ENCODE data around the gene LYL1. TPM values are rescaled to one million over a fixed set of nuclear protein-coding genes. Genes with fewer than 3 reads are reported as not detected.

Gene LYL1
- total and polyA plus RNA-seq, 2 donors (not counting 3 experiments of a cell fraction or from before 2014, with no cell fraction given), result 74.4 to 87.3 TPM

- FAIRE-seq (no peak), DNase-seq (ENCODE audit: low read depth, low spot score) (no peak)
- H3K79me2 ChIP-seq (ENCODE audit: control insufficient read depth, insufficient read depth, low read length), result peaks cover 69% of the 10 kb centered on the region
- peak overlapping the region; percentile 86 for H3K9ac ChIP-seq (replicated peaks; ENCODE audit: extremely low read depth, insufficient read depth, low read length)
- no peaks in the 10 kb centered on the region for H3K9me1 ChIP-seq (replicated peaks; ENCODE audit: control insufficient read depth, extremely low read depth, insufficient read depth, low read length)
- H3K4me1 ChIP-seq (ENCODE audit: control insufficient read depth, extremely low read depth, insufficient read depth, low read length), result peaks cover 13% of the 10 kb centered on the region
- no TSS peak for BruUV-seq (replicated peaks)
- TF ChIP-seq MYC (IDR thresholded peaks at IDR 0.05; ENCODE audit: low read depth, low read length), result no peak
- no peak for TF ChIP-seq JUN (IDR thresholded peaks at IDR 0.05; ENCODE audit: borderline replicate concordance, insufficient read depth, insufficient read length, low read depth)
- TF ChIP-seq EZH2 (IDR thresholded peaks at IDR 0.05; ENCODE audit: borderline replicate concordance, low read depth, low read length, severe bottlenecking), result no peak
- TF ChIP-seq, protein P1, sequence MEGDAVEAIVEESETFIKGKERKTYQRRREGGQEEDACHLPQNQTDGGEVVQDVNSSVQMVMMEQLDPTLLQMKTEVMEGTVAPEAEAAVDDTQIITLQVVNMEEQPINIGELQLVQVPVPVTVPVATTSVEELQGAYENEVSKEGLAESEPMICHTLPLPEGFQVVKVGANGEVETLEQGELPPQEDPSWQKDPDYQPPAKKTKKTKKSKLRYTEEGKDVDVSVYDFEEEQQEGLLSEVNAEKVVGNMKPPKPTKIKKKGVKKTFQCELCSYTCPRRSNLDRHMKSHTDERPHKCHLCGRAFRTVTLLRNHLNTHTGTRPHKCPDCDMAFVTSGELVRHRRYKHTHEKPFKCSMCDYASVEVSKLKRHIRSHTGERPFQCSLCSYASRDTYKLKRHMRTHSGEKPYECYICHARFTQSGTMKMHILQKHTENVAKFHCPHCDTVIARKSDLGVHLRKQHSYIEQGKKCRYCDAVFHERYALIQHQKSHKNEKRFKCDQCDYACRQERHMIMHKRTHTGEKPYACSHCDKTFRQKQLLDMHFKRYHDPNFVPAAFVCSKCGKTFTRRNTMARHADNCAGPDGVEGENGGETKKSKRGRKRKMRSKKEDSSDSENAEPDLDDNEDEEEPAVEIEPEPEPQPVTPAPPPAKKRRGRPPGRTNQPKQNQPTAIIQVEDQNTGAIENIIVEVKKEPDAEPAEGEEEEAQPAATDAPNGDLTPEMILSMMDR (IDR thresholded peaks at IDR 0.05; ENCODE audit: extremely low read depth in 1 of 2, insufficient read depth in 1 of 2, low read depth in 1 of 2, low read length in 2 of 2), result no peak
- no peak for TF ChIP-seq POLR2AphosphoS5 (IDR thresholded peaks at IDR 0.05; ENCODE audit: insufficient read depth, low read depth, low read length)
- no peak for TF ChIP-seq POLR2A (IDR thresholded peaks at IDR 0.05; ENCODE audit: low read depth, low read length)
- no peak for TF ChIP-seq GATA2 (IDR thresholded peaks at IDR 0.05; ENCODE audit: insufficient read depth, insufficient read length, low read depth, low read length)
- TF ChIP-seq, protein P2, sequence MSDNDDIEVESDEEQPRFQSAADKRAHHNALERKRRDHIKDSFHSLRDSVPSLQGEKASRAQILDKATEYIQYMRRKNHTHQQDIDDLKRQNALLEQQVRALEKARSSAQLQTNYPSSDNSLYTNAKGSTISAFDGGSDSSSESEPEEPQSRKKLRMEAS (IDR thresholded peaks at IDR 0.05; ENCODE audit: insufficient read depth, insufficient read length), result no peak
- TF ChIP-seq FOS (IDR thresholded peaks at IDR 0.05; ENCODE audit: borderline replicate concordance, insufficient read depth, low read length), result no peak
- ChIA-PET CTCF (interaction anchor here (0.8 to 4.3 kb wide), 14 partner anchors 10 to 153 kb away, joined by 3 to 24 read pairs (median 4); partner anchors contain the start of genes IER2 and STX10), POLR2A (interaction anchor here (0.7 to 1.2 kb wide), 4 partner anchors 15 to 39 kb away, joined by 3 to 7 read pairs (median 4); partner anchors contain the start of genes IER2 and STX10)
- no peaks in the 10 kb centered on the region for H3K27me3 ChIP-seq (ENCODE audit: control insufficient read depth in 2 of 2, insufficient read depth in 2 of 2, low read length in 2 of 2)
- H3K36me3 ChIP-seq (ENCODE audit: control insufficient read depth in 2 of 2, extremely low read depth in 1 of 2, insufficient read depth in 2 of 2, low read length in 2 of 2), result peaks cover 0 to 3% of the 10 kb centered on the region in 2 experiments
- H4K20me1 ChIP-seq (replicated peaks; ENCODE audit: control insufficient read depth, extremely low read depth, insufficient read depth, low read length), result no peaks in the 10 kb centered on the region
- peak overlapping the region; percentile 58 to 99 (median 81) for H3K4me3 ChIP-seq (replicated peaks in 1 of 3; ENCODE audit: insufficient read depth in 1 of 3, low read depth in 1 of 3, low read length in 3 of 3)
- peak overlapping the region; percentile 61 for H3K4me2 ChIP-seq (ENCODE audit: insufficient read depth, low read length)
- H3K9me3 ChIP-seq (replicated peaks; ENCODE audit: control insufficient read depth, insufficient read depth, low read length), result no peaks in the 10 kb centered on the region
- intact Hi-C loops (cut with micrococcal nuclease), result loop anchor here (1.0 kb wide), 1 partner anchor 49 kb away; no protein-coding TSS in a partner anchor
- H3K27ac ChIP-seq (ENCODE audit: insufficient read depth, low read depth, low read length), result peak overlapping the region; percentile 57
- H2AFZ ChIP-seq (ENCODE audit: low read depth, low read length), result no peak overlapping the region
- dilution Hi-C loops (cut with MboI; ENCODE audit: extremely low pct_ligation_motif_present, low sequenced_read_pairs), result no loop called here
Observed at GRCh38 chr19:13118424-13119193, 16.0 kb upstream of the LYL1 start.

Measured in endothelial cell of umbilical vein (primary cell).